ENCODE data around the gene CD37. TPM values are rescaled to one million over a fixed set of nuclear protein-coding genes. Genes with fewer than 3 reads are reported as not detected.
"Not testable (repeated sequence)": the region's sequence is repeated elsewhere in the genome, so short reads cannot be mapped to it uniquely, and the experiment has no call there.

CD37 gene
- polyA plus RNA-seq, 1 donor = 5.9 TPM

DNA sequence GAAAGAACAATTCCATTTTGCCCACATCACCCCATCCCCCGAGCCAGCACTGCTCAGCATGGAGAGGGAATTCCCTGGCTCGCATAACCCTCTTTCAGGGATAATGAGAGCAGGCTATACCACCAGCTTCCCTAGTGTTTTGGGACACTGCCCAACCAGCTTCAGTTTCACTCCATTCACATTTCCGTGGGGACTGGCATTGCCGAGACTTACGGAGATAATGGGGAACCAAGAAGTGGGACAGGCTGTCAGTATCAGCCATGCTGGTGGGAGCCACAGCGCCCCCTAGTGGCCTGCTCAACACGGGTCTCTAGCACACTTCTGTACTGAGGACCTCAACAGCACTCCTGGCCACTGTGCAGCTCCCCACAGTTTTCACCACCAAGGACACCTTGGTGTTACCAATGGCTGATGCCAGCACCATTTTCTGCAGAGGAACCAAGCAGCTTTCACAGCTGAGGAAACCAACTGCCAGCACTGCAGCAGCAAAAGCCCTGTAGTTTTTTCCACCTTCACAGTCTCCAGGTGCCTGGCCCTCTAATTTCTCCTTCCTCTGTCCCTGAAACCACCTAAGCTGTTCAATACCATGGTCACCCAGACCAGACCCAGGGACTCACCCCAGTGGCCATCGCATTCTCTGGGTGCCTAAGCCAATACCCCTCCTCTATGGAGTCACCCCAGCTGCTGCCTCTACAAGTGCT is 33.9 kb upstream of the CD37 start:
- Histone ChIP-seq H3K4me1 (ENCODE audit: control insufficient read depth, insufficient read depth, low read length) (no peaks in the 10 kb centered on the region), H3K27me3 (ENCODE audit: control insufficient read depth, insufficient read depth, low read length) (no peaks in the 10 kb centered on the region), H3K4me3 (ENCODE audit: low read length) (no peak overlapping the region), H3K9me3 (ENCODE audit: control insufficient read depth, low read depth, low read length) (no peaks in the 10 kb centered on the region), H3K27ac (ENCODE audit: low read length) (no peak overlapping the region), H3K36me3 (ENCODE audit: control insufficient read depth, insufficient read depth, low read length) (no peaks in the 10 kb centered on the region)
- no CpG with 5 or more reads among the region's 8 CpGs for WGBS (ENCODE audit: insufficient coverage, low lambda C conversion rate)
- DNase-seq = peak; percentile 32 to 45

DNA sequence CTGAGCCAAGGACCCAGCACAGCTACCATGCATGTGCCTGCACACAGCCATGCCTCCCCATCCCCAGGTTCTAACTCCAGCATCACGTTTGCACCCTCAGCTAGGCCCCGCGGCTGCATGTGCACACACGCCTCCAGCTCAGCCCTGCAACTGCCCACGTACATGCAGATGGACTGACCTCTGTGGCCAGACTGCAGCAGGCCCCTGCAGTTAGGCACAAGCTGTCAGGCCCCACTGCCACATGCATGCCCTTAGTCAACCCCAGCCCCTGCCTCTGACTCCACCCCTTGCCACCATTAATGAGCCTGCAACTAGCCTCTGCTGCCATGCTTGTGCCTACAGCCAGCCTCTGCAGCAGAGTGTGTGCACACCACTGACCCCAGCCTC is 33.3 kb upstream of the CD37 start:
- no peak for DNase-seq
- Histone ChIP-seq H3K36me3 (ENCODE audit: control insufficient read depth, insufficient read depth, low read length) (no peaks in the 10 kb centered on the region), H3K27ac (ENCODE audit: low read length) (no peak overlapping the region), H3K9me3 (ENCODE audit: control insufficient read depth, low read depth, low read length) (no peaks in the 10 kb centered on the region), H3K4me3 (ENCODE audit: low read length) (no peak overlapping the region), H3K4me1 (ENCODE audit: control insufficient read depth, insufficient read depth, low read length) (no peaks in the 10 kb centered on the region), H3K27me3 (ENCODE audit: control insufficient read depth, insufficient read depth, low read length) (no peaks in the 10 kb centered on the region)
- WGBS (ENCODE audit: insufficient coverage, low lambda C conversion rate) = no CpG with 5 or more reads among the region's 5 CpGs

DNA sequence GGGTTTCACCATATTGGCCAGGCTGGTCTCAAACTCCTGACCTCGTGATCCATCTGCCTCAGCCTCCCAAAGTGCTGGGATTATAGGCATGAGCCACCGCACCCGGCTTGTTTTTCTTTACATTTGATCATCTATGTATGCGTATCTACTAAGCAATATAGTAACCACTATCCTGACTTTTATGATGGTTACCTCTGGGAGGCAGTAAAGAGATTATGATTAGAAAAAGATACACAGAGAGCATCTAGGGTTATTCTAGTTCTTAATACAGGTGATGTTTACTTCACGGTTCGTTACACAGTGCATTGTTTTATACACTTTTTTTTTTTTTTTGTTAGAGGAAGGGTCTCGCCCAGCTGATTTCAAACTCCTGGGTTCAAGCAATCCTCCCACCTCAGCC is 28.5 kb upstream of the CD37 start:
- H3K4me3 ChIP-seq (ENCODE audit: low read length); H3K27ac ChIP-seq (ENCODE audit: low read length); H3K9me3 ChIP-seq (ENCODE audit: control insufficient read depth, low read depth, low read length); DNase-seq; H3K27me3 ChIP-seq (ENCODE audit: control insufficient read depth, insufficient read depth, low read length); H3K4me1 ChIP-seq (ENCODE audit: control insufficient read depth, insufficient read depth, low read length); H3K36me3 ChIP-seq (ENCODE audit: control insufficient read depth, insufficient read depth, low read length): not testable (repeated sequence)
- WGBS (ENCODE audit: insufficient coverage, low lambda C conversion rate) = no CpG with 5 or more reads among the region's 7 CpGs

DNA sequence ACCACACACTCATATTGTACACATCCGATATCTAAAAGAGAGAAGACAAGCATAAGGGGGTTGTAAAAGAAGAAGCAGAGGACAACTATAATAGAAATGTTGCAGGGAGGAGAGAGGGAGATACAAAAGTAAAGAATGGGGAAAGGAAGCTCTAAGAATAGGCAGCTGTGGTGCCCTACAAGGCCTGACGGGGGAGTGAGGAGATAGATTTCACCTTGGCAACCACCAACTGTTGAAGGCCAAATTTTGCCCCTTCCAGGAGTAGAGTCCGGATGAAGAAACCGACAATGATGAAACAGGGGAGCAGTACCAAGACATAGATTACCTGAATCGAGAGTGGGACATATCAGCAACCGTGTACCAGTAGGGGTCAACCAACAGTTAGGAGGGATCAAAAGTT is 26.1 kb upstream of the CD37 start:
- DNase-seq = no peak
- WGBS (ENCODE audit: insufficient coverage, low lambda C conversion rate) = 97% methylated on average over 4 of the region's 6 CpGs
- no peak overlapping the region for H3K4me3 ChIP-seq (ENCODE audit: low read length)
- no peak overlapping the region for H3K27ac ChIP-seq (ENCODE audit: low read length)
- H3K27me3 ChIP-seq (ENCODE audit: control insufficient read depth, insufficient read depth, low read length) = no peaks in the 10 kb centered on the region
- H3K9me3 ChIP-seq (ENCODE audit: control insufficient read depth, low read depth, low read length) = no peaks in the 10 kb centered on the region
- H3K4me1 ChIP-seq (ENCODE audit: control insufficient read depth, insufficient read depth, low read length) = no peaks in the 10 kb centered on the region
- H3K36me3 ChIP-seq (ENCODE audit: control insufficient read depth, insufficient read depth, low read length) = no peaks in the 10 kb centered on the region

DNA sequence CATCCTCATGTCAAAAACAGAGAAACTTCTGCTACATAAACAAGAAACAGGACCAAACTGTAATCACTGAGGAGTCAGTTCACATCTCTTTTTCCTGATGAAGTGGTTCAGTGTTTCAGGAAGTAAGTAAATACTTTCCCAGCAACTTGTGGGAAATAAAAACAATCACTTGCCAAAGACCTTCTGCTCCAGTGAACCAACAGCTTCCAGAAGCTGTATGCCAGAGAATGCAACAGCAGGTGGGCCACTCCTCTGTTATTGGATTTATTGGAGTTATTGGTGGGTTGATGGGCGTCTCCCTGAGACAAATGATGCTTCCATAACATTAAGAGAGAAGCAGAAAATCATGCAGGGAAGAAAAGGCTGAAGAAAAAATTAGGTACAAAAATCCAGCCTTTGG is 20.1 kb upstream of the CD37 start:
- DNase-seq = no peak
- Histone ChIP-seq H3K4me3 (ENCODE audit: low read length) (no peak overlapping the region), H3K27ac (ENCODE audit: low read length) (no peak overlapping the region), H3K36me3 (ENCODE audit: control insufficient read depth, insufficient read depth, low read length) (no peaks in the 10 kb centered on the region), H3K9me3 (ENCODE audit: control insufficient read depth, low read depth, low read length) (peaks cover 6% of the 10 kb centered on the region), H3K4me1 (ENCODE audit: control insufficient read depth, insufficient read depth, low read length) (no peaks in the 10 kb centered on the region), H3K27me3 (ENCODE audit: control insufficient read depth, insufficient read depth, low read length) (no peaks in the 10 kb centered on the region)
- WGBS (ENCODE audit: insufficient coverage, low lambda C conversion rate) = no CpG with 5 or more reads among the region's 1 CpG

DNA sequence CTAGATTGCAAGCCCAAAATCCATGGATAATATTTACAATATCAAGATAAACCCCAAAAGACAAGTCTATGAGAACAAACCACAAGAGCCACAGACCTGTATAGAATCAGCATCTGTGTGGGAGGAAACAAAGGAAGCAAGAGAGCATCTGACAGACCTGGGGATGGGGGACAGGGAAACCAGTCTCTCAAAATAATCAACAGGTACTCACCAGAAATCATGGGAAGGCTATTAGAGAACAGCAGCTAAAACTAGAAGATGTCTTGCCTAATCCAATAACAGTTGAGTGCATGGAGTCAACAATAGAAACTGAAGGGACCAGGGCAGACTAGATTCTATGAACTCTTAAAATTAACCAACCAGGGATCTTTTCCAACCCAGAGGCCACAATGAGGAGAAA is 18.9 kb upstream of the CD37 start:
- H3K4me1 ChIP-seq (ENCODE audit: control insufficient read depth, insufficient read depth, low read length) = no peaks in the 10 kb centered on the region
- no peaks in the 10 kb centered on the region for H3K27me3 ChIP-seq (ENCODE audit: control insufficient read depth, insufficient read depth, low read length)
- no peak for DNase-seq

DNA sequence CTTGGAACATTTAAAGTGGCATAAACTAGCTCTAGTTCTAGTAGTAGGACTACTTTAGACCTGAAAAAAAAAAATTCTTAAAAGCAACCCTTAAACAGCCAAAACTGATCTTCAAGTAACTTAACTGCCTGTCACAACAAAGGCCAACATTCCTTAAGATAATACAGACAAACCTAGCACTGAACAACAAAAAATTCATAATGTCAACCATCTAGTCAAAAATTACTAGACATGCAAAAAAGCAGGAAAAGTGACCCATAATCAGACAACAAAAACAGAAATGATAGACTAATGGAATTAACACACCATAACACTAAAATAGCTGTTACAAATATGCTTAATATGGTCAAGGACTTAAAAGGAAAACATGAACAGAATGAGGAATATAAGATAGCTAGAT is 16.9 kb upstream of the CD37 start:
- no peak overlapping the region for H3K27ac ChIP-seq (ENCODE audit: low read length)
- no peak for DNase-seq
- H3K4me3 ChIP-seq (ENCODE audit: low read length) = no peak overlapping the region
- H3K4me1 ChIP-seq (ENCODE audit: control insufficient read depth, insufficient read depth, low read length) = no peaks in the 10 kb centered on the region
- no peaks in the 10 kb centered on the region for H3K27me3 ChIP-seq (ENCODE audit: control insufficient read depth, insufficient read depth, low read length)
- no peaks in the 10 kb centered on the region for H3K36me3 ChIP-seq (ENCODE audit: control insufficient read depth, insufficient read depth, low read length)
- peaks cover 10% of the 10 kb centered on the region for H3K9me3 ChIP-seq (ENCODE audit: control insufficient read depth, low read depth, low read length)

More for the DNA sequence above, 18.9 kb upstream of the CD37 start:
- Histone ChIP-seq H3K27ac (ENCODE audit: low read length) (no peak overlapping the region), H3K36me3 (ENCODE audit: control insufficient read depth, insufficient read depth, low read length) (no peaks in the 10 kb centered on the region), H3K4me3 (ENCODE audit: low read length) (no peak overlapping the region), H3K9me3 (ENCODE audit: control insufficient read depth, low read depth, low read length) (peaks cover 6% of the 10 kb centered on the region)

DNA sequence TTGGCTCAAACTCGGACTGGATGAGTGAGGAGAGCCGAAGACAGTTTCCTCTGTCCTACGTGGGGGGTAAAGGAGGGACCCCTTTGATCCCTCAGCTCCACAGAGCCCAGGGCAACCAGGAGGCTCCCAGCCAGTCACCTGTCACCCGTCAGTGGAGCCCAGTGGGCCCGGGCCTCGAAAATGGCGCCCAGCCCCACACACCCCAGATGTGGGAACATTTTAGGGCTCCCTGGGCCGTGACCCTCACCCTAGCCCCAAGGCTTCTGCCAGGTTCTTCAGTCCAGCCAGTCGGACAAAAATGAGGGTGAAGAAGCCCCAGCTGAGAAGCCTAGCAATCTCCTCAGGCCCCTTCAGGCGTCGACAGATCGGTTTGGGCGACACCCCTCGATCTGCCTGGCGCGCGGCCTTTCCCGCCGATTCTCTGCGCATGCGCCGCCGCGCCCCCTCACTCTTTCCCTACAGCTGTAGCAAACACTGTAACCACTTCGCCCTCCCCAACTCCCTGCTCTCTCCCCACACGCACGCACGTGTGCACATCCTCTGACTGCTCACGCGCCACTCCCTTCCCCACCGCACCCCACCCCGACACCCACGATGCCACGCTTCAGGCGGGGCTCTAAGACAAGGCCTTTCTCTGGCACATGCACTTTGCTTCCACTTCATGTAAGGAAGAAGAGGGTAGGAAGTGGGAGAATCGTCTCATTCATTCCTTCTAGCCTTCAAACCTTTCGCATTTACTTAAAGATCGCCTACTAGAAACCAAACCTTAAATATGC is 10.2 kb upstream of the CD37 start, which contains the start of gene SLC6A16:
SLC6A16 (minus strand) TSS at position 391 of the 776 bp plus-strand sequence. CDS start 13,844 bp downstream, outside the sequence.
- no peak within 1 kb of the TSS for H3K27ac ChIP-seq (ENCODE audit: low read length)
- peaks cover 3% of the 10 kb centered on the region for H3K9me3 ChIP-seq (ENCODE audit: control insufficient read depth, low read depth, low read length)
- DNase-seq = no peak
- 100% methylated on average over 1 of the region's 38 CpGs for WGBS (ENCODE audit: insufficient coverage, low lambda C conversion rate)
- H3K27me3 ChIP-seq (ENCODE audit: control insufficient read depth, insufficient read depth, low read length) = no peaks in the 10 kb centered on the region
- H3K36me3 ChIP-seq (ENCODE audit: control insufficient read depth, insufficient read depth, low read length) = no peaks in the 10 kb centered on the region
- H3K4me3 ChIP-seq (ENCODE audit: low read length) = no peak within 1 kb of the TSS
- no peaks in the 10 kb centered on the region for H3K4me1 ChIP-seq (ENCODE audit: control insufficient read depth, insufficient read depth, low read length)

DNA sequence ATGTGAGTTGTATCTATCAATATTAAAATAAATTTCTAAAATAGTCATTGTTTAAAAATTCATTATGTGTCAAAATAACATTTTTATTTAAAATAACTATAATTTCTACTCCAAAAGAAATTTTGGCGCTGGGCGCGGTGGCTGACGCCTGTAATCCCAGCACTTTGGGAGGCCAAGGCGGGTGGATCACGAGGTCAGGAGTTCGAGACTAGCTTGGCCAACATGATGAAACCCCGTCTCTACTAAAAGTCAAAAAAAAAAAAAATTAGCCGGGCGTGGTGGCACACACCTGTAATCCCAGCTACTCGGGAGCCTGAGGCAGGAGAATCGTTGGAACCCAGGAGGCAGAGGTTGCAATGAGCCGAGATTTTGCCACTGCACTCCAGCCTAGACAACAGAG is 9.4 kb upstream of the CD37 start:
- not testable (repeated sequence) for H3K27ac ChIP-seq (ENCODE audit: low read length); H3K27me3 ChIP-seq (ENCODE audit: control insufficient read depth, insufficient read depth, low read length); H3K36me3 ChIP-seq (ENCODE audit: control insufficient read depth, insufficient read depth, low read length); H3K4me1 ChIP-seq (ENCODE audit: control insufficient read depth, insufficient read depth, low read length); DNase-seq; H3K4me3 ChIP-seq (ENCODE audit: low read length); H3K9me3 ChIP-seq (ENCODE audit: control insufficient read depth, low read depth, low read length)
- 100% methylated on average over 1 of the region's 13 CpGs for WGBS (ENCODE audit: insufficient coverage, low lambda C conversion rate)

DNA sequence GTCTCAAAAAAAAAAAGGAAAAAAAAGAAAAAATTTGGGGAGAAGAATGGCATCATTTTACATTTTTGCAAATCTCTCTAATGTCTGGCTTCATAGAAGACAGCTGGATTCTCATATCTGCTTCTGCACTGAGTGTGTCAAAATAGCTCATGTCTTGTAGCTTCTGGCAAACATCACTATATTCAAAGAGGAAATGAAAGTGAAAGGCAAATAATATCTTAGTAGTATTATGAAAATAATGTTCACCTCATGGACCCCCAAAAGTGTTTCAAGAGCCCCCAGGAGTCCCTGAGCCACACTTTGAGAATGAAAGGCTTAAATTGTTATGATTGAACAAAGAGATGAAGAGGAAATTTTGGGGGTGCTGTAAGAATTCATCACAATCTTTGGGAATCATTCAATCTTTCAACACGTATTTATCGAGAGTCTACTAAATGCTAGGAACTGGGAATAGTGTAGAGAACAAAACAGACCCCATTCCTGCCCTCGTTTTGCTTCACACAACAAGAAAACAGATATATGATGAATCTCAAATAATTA is 9.0 kb upstream of the CD37 start:
- Histone ChIP-seq H3K27ac (ENCODE audit: low read length) (no peak overlapping the region), H3K36me3 (ENCODE audit: control insufficient read depth, insufficient read depth, low read length) (no peaks in the 10 kb centered on the region), H3K27me3 (ENCODE audit: control insufficient read depth, insufficient read depth, low read length) (no peaks in the 10 kb centered on the region), H3K4me1 (ENCODE audit: control insufficient read depth, insufficient read depth, low read length) (no peaks in the 10 kb centered on the region), H3K9me3 (ENCODE audit: control insufficient read depth, low read depth, low read length) (peaks cover 3% of the 10 kb centered on the region), H3K4me3 (ENCODE audit: low read length) (no peak overlapping the region)
- WGBS (ENCODE audit: insufficient coverage, low lambda C conversion rate) = no CpG with 5 or more reads among the region's 3 CpGs
- DNase-seq = no peak

Data from large intestine (tissue), 3 donors.